ENCODE measurements around the gene CCT5.
A peak's percentile ranks its signal among the peaks of the same experiment; 100 is the strongest.
"Not testable (repeated sequence)": the region's sequence is repeated elsewhere in the genome, so short reads cannot be mapped to it uniquely, and the experiment has no call there.

Gene CCT5

DNA sequence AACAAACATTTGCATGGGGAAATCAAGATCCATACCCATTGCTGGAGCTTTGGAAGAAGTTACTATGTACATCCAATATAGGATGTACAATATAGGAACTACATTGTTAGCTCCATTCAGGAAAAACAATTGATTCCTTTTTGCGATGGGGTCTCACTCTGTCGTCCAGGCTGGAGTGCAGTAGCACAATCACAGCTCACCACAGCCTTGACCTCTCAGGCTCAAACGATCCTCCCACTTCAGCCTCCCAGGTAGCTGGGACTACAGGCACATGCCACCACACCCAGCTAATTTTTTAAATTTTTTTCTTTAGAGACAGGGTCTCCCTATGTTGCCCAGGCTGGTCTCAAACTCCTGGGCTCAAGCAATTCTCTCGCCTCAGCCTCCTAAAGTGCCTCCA lies 2.9 kb upstream of the CCT5 start:
- not testable (repeated sequence) for DNase-seq

DNA sequence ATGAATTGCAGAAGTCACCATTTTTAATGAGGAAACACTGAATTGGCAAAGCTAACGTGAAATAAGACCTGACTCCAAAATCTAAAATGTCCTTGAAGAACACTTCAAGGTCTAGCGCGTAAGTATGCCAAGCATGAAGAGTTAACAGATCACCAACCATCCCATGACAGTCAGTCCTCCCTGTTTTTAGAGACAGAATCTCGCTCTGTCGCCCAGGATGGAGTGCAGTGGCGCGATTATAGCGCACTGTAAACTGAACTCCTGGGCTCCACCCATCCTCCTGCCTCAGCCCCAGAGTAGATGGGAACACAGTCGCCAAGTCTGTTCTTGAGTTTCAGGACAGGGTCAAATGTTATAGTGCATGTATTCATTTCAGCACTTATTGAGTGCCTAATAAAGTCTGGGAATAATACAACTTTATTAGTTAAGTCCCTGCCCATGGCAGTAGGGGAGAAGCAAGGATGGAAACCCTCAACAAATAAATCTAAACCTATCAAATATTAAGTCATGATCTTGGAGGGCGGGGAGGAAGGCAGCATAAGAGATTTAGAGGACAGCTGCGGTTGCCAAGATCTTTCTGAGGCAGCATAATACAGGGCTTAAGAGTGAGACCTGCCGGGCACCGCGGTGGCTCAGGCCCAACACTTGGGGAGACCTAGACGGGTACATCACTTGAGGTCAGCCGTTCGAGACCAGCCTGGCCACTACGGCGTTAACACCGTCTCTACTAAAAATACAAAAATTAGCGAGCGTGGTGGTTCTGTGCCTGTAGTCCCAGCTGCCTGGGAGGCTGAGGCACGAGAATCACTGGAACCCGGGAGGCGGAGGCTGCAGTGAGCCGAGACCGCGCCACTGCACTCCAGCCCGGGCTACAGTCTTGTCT lies 1.5 kb upstream of the CCT5 start:
- no peak for DNase-seq

DNA sequence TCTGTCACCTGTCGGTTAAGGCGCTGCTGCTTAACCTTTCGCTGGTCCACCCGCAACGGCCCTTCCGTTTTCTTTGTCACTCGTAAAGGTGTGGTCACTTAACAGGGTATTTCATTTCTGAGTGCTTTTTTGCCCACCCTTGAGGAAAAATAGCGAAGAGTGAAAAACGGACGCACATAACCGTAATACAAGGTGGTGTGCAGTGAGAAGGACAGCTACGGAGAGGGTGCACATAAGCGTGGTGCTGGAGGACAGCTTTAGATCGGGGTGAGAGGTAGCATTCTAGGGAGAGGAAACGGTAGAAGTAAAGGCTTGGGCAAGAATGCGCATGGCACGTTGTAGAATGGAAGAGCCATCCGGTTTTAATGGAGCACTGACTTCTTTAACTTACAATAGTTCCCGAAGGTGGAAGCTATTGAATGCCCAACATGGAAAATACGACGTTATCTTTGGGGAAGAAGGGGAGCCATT lies 761 bp downstream of the CCT5 start:
- peak in 1 of 3 donors; percentile 16 for DNase-seq

DNA sequence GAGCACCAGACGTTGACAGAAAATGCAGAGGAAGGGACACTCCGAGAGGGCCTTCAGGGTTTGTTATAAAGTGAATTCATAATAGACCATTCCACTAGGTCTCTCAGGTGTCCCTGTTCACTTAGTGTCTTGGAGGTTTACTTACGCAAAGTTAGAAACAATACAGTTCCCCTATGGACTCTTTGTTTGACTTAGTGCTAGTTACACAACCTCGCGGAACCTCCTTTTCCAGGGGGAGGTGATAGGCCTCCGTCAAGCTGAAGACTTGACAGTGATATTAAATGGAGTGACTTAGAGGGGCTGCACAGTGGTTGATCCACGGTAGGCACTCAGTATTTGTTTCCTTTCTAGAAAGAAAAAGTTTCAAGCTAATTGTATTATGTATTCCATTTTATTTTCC lies 1.3 kb downstream of the CCT5 start:
- DNase-seq: peak in 2 of 3 donors; percentile 31 to 33

DNA sequence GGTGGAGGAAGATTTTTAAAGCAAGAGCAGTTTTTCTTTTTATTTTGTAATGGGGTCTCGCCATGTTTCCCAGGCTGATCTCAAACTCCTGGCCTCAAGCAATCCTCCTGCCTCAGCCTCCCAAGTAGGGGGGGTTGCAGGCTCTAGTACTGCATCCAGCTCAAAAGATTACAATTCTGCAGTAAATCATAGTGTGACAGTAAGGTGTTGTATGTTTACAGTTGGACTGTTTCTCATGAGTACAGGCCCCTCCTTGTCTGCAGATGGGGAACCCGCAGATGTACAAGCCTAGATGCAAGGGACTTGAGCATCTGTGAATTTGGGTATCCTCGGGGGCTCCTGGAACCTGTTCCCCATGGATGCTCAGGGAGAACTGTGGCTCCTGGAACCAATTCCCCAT lies 3.3 kb downstream of the CCT5 start:
- no peak for DNase-seq

DNA sequence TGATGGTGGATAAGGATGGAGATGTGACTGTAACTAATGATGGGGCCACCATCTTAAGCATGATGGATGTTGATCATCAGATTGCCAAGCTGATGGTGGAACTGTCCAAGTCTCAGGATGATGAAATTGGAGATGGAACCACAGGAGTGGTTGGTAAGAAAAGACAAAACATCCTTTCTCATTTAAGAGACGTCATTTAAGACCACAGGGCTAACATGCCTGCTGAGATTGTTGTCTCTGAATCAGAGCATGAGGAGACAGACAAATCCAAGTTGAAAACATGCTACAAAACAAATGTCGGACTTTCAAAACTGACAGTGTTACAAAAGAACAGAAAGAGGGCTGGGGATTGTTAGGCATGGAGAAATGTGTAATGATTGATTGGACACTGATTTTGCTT lies 4.6 kb downstream of the CCT5 start:
- DNase-seq: no peak

DNA sequence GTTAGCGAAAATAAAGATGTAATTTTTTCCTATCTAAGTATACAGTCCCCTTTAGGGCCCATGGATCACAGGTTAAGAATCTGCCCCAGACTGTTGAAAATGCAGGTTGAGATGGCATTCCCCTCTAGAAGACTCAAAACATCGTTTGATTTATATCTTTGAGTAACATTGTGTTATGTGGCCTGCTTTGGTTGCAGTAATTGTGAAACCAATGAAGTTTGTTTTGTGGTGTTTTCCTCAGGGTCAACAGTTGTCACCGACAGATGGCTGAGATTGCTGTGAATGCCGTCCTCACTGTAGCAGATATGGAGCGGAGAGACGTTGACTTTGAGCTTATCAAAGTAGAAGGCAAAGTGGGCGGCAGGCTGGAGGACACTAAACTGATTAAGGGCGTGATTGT lies 7.8 kb downstream of the CCT5 start:
- no peak for DNase-seq

DNA sequence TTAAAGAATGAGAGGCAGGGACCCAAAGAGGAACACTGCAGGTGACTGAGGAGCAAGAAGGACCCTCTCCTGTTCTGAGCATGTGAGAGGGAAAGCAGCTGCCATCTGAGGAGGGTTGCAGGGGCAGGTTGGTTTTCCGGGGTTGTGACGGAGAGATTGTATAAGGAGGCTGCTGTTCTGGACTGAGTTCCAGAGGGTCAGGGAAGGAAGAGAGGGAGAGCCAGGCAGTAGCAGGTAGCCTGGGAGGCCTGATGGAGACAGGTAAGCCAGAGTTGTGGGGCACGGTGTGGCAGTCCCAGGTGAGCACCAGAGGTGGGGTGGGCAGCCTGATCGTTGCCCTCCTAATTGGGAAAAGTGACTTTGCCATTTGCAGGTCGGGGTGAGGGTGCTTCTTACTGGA lies 9.8 kb downstream of the CCT5 start:
- DNase-seq: no peak

DNA sequence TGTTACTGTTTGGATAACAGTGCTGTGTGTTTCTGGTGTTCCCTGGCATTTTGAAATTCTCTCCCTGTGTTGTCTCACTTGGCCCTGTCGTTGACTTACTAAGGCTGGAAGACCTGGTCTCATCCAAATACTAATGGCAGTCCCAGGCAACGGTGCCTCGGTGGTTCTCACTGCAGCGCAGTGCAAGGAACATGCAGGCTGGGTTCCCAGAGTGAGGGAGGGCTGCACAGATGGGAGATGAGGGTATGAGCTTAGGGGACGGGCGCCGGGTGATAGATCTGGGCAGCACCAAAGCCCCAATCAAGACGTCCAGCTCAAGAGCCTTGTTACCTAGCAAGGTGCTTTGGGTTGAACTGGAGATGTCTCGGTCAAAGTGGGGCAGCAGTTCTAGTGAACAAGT lies 11.0 kb downstream of the CCT5 start:
- DNase-seq: no peak

DNA sequence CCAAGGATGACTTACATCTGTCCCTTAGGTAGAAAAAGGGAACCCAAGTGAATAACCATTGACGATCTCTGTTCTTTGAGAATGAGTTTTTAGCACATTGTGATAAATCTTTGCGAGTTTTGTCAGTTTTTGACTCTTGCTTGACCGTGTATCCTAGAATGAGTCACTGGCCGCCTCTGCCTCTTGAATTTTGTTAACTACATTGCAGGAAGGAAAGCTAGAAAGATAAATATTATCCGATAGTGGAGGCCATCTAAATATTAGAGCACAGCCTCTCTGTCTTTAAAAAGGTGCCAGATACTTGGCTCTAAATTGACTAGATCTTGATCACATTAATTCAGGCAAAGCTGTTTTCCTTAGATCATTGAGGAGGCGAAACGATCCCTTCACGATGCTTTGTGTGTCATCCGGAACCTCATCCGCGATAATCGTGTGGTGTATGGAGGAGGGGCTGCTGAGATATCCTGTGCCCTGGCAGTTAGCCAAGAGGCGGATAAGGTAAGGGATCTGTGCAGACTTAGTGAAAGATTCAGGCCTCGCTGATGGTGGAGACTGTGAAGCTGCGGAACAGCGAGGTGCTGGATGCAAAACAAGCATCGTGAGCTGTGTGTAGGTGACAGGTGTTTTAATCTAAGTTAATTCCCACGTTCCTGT lies 12.2 kb downstream of the CCT5 start:
- no peak for DNase-seq

DNA sequence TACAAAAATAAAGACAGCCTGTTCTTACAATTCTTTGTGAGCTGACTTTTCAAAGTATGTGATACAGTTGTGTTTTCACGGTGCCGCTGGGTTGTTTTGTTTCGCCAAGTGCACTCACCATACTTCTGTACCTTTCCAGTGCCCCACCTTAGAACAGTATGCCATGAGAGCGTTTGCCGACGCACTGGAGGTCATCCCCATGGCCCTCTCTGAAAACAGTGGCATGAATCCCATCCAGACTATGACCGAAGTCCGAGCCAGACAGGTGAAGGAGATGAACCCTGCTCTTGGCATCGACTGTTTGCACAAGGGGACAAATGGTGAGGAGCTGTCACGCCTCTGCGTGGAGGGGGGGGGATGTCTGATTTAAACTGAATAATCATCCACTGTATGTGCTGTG lies 12.9 kb downstream of the CCT5 start:
- DNase-seq: no peak

DNA sequence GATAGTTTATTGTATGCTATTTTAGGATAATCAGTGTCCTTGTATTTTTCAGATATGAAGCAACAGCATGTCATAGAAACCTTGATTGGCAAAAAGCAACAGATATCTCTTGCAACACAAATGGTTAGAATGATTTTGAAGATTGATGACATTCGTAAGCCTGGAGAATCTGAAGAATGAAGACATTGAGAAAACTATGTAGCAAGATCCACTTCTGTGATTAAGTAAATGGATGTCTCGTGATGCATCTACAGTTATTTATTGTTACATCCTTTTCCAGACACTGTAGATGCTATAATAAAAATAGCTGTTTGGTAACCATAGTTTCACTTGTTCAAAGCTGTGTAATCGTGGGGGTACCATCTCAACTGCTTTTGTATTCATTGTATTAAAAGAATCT lies 14.5 kb downstream of the CCT5 start:
- DNase-seq: peak in 2 of 3 donors; percentile 41 to 46

DNA sequence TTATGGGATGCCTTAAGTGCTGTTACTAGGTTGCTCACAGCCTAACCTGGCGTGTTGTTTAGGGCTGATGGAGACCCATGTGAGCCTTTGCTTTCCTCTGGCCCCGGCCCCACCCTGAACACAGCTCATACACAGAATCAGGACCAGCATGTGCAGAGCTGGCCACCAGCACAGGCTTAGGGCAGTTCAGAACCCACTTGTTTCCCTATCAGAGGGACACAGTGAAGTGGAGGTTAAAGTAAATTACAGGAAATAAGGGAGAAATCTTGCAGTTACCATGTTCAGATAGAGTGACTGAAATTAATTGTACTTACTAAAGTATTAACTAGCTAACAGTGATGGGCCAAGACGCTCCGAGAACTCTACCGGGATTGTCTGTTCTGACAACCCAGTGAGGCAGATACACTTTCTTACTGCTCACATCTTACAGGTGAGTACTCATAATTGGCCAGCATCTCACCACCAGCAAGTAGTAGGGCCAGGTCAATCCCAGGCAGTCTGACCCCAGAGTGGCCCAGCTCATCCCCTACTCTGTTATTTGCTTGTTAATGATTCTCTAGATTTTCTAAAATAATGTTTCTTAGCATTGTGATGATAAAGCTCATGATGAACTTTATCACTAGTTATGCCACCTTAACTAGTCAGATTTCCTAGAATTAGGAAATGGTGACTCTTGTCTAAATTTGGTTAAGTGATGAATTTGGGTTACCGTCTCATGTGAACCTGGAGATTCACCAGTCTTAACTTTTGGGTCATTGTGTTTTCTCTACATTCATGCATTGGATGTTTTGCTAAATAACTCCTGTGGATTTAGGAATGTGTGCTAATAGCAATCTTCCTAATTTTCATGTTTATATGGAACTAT lies 15.4 kb downstream of the CCT5 start:
- no peak for DNase-seq

DNA sequence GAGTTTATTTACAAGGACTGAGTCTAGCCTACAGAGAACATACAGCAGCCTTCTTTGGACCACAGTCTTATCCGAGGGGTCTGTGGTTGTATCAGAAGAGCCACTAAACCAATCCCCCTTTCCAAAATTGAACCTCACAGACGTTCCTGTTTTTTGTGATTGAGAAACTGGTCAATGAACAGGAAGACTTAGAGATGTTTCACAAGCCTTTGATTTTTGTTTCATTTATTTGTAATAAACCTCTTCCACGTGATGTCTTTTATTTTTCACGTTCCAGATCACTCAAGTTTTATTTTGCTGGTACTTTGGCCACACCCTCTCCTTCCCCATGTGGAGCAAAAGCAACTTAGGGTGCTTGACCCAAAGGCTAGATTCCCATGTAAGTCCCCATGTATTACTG lies 16.1 kb downstream of the CCT5 start:
- DNase-seq: peak in 2 of 3 donors; percentile 38 to 49

DNA sequence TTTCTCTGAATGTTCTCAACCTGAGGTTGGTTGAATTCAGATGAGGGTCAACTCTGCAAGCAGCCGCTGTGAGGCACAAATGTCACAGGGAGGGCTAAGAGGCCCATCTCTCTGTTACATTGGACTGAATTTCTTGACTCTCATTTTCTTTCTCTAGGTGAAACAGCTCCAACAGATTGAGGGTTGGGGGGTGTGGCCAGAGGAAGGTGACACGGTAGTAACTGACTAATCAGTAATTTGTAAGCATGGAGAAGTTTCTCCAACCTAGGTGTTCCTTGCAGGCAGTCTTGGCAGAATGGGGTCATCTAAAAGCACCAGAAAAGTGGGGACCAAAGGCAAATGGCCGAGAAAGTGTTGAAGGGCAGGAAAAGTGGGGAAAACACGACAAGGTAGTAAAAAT lies 16.8 kb downstream of the CCT5 start:
- no peak for DNase-seq

DNA sequence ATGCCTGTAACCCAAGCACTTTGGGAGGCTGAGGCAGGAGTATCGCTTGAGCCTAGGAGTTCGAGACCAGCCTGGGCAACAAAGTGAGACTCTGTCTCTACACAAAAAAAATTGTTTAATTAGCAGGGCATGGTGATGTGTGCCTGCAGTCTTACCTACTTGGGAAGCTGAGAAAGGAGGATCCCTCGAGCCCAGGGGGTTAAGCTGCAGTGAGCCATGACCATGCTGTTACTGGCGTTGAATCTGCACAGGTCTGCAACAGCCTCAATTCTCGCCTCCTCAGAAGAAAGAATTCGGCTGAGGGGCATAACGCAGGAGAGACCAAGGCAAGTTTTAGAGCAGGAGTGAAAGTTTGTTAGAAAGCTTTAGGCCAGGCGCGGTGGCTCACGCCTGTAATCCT lies 18.0 kb downstream of the CCT5 start:
- DNase-seq: no peak

DNA sequence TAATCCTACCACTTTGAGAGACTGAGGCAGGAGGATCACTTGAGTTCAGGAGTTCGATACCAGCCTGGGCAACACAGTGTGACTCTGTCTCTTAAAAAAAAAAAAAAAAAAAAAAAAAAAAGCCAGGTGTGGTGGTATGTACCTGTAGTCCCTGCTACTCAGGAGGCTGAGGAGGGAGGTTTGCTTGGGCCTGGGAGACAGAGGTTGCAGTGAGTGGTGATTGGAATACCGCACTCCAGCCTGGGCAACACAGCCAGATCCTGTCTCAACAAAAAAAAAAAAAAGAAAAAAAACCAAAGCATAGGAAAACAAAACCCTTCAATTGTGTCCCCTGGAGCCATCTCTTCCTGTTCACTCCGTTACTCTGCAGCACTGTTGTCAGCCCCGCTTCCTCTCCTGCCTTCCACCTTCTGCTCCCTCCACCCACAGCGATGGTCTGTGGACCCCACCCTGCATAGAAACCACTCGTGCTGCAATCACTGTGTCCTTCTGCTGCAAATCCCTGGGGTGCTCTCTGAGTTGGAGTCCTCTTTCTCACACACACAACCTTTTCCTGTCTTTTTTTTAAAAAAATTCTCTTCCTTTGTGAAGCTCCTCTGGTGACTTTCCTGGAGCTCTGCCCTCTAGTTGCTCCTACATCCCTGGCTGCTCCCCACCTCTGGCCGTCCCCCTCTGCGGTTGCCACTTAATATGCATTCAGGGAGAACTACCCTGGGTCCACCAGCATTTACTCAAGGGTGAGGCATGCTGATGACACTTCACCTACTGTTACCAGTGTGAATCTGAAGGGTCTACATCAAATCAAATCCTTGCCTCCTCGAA lies 22.2 kb downstream of the CCT5 start:
- DNase-seq: no peak

DNA sequence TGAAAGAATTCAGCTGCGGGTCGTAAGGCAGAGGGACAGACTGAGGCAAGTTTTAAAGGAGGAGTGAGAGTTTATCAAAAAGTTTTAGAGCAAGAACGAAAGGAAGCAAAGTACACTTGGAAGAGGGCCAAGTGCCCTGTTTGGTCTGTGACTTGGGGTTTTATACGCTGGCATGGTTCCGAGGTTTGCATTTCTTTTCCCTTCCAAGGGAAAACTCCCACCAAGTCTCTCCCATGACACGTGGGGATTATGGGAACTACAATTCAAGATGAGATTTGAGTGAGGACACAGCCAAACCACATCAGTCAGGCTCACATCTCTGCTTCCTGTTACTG lies 22.8 kb downstream of the CCT5 start:
- DNase-seq: not testable (repeated sequence)

DNA sequence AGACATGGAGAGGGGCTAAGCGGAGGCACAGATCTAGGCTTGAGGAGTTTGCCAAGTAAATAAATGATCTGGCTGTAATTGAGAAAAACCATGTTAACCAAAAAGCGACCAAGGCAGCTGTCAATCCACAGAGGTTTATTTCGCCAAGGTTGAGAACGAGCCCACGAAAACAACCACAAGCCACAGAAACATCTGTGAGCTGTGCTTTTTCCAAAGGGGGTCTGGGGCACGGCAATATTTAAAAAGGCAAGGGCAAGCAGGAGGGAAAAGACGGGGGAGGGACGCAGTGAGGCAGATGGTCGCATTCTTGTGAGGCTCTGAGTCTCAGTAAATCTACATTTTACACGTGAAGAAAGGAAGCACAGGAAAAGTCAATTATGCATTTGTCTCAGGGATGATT lies 25.4 kb downstream of the CCT5 start:
- DNase-seq: no peak

DNA sequence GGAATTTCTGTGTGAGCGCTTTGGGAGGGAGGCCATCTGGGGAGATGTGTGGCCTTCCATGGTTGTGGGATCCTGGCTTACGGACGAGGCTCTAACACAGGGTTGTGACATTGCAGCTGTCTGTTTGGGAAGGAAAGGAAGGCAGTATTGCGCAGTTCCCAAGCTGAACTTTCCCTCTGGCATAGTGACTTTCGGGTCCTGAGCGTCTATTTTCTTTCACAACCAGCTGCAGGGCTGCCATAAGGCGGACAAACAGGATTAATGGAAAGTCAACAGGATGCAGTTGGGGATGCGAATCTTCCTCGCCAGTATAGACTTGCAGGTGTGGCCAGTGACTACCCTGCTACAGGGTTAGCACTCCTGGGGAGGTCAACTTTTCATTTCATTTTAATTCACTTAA lies 25.9 kb downstream of the CCT5 start:
- DNase-seq: no peak

DNA sequence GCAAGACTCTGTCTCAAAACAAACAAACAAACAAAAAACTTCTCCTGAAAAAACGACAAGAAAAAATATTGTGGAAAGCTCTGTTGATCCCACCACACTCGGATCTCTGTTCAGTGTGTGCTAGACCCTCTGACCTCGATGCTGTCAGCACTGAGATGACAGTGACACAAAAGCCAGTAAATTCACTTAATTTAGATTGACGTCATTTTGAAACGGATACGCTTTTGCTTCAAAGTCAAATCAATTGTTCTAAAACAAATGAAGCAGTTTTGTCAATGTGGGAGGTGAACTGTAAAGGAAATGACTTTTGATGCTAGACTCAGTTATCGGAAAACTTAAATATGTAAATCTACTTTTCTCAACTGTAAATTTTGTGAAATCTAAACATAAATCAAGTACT lies 26.6 kb downstream of the CCT5 start:
- no peak for DNase-seq

DNA sequence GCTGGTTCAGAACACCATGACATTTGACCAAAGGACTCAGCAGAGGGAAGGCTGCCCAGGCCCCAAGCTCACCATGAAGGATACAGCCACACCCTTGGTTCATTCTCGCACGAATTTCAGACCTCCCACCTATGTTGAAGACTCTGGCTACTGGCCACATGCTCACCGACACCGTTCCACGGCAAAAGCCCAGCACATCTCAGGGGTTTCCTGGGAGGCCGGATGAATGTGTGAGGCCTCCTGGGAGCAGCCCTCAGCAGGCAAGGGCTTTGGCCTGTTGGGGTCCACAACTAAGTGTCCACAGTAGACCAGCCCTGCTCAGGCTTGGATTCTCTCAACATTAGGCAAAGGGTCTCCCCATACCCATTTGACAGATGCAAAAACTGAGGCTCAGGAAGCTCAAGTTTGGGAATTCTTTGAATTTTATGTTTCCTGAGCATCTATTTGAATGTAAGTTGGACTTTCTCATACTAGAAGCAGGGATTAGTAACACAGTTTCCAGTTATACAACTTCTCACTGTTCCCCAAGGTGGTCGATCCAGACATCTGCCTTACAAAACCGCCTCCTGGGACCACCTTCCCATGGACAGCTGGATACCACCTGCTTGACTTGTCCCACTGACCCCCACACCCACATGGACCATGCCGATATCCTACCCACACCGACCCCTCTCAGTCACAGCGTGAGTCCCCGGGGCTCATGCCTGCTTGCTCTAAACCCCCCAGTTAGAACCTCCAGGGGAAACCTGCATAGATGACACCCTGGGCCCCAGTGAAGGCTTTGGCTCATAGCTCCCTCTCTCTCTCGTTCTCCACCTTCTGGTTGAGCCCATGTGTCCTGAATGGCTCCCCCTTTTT lies 27.9 kb downstream of the CCT5 start:
- DNase-seq: no peak
